Occipital lobe (tissue), 2 donors: Measurements from ENCODE around the gene CIB1. TPM values are rescaled to one million over a fixed set of nuclear protein-coding genes. Genes with fewer than 3 reads are reported as not detected.
A peak's percentile ranks its signal among the peaks of the same experiment; 100 is the strongest.

Experiments used
- DNase-seq: peaks from one replicate; lab custom pipeline; 2025; lab: John Stamatoyannopoulos, UW
- total RNA-seq: library from RNA; depleted of rRNA; stranded (reverse); fragments of >200 nt; gene quantifications from one replicate; pipeline ENCODE4 v1.2.3, GENCODE V29; 2014

The CIB1 gene
- total RNA-seq, 1 donor from 2014 or later: 2.7 TPM

DNA sequence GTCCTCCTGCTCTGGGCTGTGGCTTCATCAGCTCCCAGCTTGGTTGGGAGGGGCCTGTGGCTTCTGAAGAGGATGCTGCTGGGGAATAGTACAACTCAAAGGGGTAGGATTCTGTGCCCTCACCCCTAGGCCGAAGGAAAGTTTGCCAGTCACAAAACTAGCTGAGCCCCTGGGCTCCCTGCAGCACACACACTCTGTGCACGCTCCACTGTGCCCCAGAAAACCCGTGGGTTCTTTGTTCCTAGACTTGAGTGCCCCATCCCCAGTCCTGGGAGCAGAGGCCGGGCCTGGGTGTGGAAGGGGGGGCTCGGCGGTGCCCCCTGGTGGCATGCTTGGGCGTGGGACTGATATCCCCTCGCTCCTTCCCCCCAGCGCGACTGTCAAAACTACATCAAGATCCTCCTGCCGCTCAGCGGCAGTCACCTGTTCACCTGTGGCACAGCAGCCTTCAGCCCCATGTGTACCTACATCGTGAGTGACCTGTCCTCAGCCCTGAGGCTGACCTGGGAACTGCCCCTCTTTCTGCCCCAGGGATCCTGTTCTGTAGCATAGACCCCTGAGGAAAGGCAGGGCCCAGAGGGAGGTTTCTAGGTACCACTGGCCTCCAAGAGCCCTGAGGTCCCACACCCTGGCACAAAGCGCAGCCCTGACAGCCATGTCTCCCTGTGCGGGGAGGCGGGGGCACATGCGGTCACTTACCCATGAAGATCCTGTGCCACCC, 14.2 kb downstream of the CIB1 start:
- no peak for DNase-seq

DNA sequence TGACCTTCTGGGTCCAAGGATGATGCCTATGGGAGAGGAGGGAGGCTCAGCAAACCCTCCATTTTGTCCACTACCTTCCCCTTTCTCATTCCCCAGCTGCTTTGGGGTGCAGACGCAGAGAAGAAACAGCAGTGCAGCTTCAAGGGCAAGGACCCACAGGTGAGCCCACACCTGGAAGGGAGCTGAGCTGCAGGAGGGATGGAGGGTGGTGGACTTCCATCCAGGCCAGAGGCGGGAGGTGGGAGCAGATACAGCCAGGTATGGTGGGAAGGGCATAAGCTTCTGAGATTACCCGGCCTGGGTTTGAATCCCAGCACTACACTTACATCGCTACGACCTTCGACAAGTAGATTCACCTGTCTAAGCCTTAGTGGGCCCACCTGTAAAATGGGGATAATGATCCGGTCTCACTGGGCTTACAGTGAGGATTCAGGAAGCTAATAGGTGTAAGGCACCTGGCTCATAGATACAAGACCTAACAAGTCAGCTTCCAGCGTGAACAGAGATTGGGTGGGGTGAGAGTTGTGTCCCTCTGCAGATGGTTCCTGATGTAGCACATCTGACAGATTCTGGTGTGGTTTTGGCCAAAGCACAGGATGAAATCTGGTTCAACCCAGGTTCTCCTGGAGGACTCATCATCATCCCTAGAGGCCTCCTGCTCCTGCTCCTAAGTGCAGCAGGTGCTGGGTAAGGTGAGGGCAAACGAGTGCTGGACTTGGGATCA, 15.9 kb downstream of the CIB1 start:
- no peak for DNase-seq

DNA sequence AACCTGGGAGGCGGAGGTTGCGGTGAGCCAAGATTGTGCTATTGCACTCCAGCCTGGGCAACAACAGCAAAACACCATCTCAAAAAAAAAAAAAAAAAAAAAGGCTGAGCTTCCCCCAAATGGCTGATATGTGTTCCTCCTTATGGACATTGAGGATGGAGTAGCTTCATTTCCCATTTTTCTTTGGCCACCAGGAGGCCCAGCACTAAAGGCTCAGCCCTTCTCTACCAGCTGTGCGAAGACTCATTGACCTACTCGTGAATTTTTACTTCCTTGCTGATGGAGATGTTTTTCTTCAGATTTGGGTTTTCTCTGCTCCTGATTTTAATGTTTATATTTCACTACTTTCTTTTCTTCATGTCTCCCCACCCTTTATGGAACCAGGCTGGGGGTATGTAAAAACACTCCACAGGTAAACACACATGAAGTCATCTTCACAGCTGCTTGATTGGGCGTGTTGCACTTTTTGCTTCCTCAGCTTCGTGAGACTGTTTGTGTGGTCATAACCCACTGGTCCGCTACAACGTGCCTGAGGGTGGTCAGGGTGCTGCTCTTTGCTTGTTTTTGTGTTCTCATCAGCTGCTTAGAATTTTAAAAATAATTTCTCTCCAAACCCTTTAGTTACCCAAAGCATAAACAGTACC, 19.1 kb downstream of the CIB1 start:
- no peak for DNase-seq

DNA sequence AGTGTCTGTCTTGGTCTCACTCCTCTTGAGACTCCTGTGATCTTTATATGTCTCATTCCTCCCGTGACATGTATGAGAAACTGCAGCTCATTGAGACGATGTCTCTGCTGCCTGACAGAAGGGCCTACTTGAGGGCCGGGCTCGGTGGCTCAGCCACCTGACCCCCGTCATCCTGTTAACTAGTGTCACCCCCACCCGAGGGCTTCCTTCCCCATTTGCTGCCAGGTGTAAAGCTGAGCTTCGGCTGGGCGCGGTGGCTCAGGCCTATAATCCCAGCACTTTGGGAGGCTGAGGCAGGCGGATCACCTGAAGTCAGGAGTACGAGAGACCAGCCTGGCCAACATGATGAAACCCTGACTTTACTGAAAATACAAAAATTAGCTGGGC, 19.9 kb downstream of the CIB1 start:
- no peak for DNase-seq

DNA sequence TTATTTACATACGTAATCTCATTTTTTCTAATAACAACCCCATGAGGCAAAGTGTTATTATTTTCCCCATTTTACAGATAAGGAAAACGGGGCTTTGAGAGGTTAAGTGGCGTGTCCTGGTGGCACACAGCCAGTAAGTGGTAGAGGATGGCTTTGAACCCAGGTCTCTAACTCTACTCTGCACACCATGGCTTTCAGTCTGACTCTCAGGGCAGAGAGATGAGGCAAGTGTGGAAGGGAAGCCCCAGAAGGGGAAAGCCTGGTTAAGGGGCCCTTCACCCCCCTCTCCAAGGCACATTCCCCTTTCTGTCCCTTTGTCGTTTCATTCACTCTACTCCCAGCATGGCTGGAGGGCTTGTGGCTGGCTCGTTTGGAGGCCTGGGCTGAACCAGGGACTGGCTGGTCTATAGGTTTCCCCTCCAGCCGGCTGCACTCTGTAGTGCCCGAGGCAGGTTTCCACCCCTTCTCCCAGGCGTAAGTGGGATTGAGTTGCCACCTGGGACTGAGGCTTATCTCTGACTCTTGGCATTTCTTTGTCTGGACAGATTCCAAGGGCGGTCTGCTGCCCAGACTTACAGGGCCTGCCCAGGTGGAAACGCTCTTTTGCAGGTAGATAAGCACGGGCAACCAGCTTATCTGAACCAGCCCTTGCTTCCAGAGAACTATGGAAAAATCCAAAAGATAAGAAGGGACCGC, 20.5 kb downstream of the CIB1 start:
- no peak for DNase-seq

DNA sequence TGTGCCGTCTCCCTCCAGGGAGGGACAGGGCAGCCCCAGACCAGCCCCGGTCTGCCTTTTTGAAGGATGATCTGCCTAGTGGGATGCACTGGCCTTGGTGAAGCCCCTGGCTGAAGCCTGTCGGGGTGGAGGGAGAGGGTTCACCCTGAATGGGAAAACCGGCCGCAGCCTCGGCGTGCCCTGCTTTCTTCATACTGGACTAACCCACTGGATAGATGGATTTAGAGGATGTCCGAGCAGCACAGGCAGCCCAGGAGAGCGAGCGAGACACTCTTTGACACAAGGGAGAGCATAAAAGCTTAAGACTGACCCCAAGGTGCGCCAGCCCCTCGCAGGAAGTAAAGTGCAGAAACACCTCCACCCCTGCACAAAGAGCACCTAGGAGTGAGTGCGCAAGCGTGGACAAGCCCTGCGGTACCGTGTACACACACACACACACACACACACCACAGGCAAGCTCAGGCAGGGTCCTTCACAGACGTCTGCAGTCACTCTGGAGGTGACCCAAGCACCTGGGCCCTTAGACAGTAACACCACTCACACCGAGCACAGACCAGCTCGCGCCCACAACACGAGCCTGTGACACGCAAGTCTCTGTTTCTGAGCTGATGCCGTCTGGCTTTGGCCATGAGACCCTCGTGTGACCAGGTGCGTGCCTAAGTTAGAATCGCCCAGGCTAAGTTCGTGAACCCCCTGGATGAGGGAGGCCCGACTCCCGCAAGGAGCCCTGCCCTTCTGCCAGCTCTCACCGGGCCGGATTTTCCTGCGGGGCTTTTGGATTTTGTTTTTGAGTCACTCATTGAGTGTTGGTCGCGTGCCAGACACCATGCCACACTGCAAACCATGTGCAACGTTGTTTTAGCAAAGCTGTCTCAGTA, 21.3 kb downstream of the CIB1 start:
- DNase-seq: no peak

DNA sequence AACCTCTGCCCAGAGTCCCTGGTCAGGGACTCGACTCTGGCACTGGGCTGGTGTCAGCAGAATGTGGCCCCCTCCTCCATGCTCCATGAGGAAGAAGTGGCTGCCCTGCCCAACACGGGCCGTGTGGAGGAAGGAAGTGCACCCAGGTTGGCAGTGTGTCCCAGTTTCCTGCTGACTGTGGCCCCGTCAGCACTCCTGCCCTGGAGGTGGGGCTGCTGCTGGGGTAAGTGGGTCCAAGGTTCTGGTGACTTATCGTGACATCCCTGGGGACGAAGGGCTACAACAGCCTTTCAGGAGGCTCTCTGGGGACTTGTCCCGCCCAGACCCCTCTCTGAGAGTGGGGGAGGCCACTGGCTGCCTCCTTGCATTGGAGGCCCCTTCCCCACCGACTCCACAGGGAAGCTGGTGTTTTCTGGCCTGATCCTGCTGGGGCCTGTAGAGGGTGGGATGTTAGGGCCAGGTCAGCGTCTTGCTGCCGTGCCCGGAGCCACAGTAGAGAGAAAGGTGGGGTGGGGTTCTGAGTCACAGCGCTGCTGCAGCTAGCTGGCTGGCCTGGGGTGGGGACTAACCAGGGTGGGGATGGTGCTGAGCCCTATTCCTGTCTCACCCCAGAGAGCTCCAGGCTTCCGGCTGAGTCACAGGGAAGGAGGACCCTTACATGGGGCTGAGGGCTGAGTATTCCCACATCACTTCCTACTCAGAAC, 22.1 kb downstream of the CIB1 start:
- DNase-seq: no peak

DNA sequence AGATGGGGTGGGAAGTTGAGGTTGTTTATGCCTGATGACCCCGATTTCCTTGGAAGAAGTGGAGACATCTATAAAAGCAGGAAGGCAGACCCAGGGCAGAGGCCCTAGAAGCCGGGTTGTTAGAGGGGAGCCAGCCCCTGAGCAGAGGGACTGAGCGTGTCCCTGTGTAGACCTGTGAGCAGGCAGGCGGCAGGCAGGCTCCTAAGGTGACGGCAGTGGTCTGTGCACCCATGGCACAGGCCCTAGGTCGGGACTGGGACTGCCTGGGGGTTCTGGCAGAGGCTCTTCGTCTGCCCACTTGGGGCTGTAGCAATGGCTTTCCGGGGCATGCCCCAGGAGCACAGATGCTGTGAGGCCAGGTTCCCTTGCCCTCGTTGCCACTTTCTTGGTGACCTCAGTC, 22.7 kb downstream of the CIB1 start:
- no peak for DNase-seq

DNA sequence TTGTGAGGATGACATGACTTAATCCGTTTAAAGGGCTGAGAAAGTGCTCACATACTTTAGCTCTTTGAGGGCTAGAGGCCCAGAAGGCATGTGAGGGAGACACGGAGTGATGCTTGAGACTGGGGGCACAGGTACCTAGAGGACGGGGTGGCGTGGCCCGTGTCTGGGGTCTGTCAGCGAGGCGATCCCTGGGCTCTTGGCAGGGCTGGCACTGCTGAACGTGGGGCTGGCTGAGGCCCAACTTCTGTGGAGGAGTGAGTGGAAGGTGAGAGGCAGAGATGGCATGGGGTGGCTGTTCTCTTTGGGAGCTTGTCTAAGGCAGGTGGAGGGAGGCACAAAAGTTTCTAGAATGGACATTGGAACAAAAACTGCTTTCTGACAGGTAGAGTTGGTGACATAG, 23.1 kb downstream of the CIB1 start:
- no peak for DNase-seq

DNA sequence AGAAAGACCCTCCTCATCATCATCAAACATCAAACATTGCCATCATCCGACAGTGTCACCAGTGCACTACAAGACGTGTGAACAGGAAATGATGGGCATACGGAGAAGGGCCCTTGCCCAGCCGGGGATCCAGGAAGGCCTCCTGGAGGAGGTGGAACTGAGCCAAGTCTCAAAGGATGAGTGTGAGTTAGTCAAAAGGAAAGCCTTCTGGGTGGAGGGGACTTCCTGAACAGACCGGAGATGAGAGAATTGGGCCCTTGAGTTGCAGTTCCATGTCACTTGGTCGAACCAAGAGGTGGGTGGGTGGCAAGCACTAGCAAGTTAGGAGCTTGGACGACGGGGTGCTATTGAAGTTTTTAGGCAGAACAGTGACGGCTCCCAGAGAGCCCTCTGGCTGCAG, 24.1 kb downstream of the CIB1 start:
- no peak for DNase-seq

DNA sequence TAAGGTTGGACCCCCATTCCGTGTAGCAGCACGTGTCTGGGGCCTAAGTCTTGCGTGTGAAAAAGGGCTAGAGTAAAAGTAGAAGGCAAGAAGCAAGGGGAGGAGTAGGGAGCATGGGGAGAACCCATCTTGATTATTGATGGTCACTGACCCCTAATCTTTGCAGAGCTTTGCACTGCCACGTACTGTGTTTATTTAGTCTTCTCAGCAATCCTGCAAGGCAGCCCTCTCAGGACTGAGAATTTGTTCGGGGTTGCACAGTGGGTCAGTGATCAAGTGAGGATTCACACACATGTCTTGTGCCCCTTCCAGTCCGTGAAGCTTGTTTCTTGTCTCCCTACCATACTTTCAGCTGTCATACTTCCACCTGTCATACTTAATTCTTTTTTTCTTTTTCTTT, 25.4 kb downstream of the CIB1 start:
- DNase-seq: no peak

DNA sequence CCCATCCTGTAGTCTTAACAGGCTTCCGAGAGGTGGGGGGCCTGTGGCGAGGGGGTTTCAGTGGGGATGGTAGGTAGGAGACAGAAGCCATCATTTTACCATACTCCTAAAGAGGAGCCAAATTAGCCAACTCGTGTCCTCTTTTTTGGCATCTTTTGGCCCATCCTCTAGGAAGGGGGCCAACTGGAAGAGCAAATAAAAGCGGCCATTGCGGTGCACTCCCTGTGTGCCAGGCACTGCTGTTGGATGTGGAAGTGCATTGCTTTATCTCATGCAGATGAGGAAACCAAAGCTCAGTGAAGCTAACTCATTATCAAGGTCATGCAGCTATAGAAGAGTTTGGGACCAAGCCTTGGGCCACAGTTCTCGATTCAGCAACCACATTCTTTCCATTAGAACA, 26.5 kb downstream of the CIB1 start:
- DNase-seq: no peak

DNA sequence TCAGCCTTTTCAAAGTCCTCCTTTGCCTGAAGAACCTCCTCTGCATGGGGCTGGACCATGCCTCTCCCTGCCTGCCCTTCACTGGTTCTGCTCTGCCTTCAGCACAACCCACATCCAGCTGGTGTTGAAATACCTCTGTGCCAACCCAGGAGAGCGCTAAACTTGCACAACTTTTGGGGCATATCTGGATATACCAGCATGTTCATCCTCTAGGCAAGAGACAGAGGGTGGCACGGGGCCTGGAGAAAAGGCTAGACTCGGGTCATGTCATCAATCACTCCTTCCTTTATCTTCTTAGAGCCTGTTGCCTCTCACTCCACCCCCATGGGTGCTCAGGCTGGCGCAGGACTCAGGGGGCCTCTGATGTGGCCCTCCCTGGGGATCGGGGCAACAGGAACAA, 27.9 kb downstream of the CIB1 start:
- no peak for DNase-seq

DNA sequence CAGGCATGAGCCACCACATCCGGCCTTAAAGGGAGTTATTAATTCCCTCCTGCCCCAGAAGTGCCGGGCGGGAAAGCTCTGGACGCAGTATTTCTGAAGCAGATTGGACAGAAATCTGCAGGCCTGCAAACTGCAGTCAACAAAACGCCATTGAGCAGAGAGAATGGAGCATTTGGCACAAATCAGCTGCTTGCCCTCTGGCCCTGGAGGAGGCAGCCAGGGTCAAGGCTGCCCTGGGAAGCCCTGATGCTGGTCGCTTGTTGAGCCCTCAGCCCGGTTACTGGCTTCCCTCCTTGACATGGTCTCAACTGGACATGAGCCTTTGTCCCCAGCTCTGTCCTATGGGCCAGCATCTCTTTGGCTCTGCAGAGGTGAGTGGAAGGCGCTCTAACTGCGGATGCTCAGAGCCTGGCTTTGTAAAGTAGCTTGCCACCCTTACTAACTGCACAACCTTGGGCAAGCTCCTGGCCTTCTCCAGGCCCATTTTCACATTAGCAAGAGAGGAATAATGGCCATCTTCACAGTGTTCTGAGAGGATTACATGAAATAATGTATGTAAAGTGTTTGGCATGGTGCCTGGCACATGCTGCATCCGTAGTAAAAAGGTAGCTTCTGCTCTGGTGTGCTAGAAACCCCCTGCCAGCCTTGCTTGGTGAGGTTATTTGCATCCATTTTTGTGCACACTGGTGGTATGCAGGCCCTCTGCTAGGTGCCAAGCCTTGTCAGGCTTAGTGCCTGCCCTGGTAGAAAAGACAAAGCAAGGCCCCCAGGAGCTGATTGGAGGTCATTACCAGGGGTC, 28.5 kb downstream of the CIB1 start:
- no peak for DNase-seq

DNA sequence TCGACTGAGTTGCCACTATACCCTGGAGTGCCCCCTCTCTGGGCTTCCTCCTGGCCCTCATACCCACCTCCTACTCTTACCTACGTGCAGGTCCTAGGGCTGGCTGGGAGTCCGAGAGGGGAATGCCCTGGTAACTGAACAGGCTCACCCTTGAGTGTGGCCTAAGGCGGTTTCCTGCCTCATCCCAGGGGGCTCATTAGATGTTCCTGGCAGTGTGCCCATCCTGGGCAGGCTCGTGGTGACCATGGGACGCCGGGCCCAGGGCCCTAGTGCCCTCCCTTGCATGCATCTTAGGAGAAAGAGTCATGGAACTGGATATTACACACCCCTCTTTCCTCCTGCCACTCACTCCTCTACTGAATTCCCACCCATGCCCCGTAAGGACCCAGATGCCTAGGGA, 29.8 kb downstream of the CIB1 start:
- DNase-seq: no peak

DNA sequence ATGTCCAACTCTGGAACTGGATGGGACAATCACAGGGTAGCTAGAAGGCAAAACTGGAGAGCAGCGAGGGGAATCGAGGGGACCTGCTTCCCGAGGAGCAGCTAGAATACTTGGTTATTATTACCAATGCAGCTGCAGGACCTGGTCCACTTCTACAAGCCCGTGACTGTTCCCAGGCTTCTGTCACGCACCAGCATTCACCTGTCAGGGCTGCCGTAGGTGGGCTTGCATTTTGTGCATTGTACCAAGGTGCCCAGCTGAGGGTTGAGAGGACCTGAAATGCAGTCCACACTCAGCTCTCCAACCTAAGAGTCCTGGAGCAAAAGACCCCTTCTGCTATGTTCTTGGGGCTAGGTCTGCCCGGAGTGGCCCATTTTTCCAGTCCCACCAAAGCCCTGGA, 30.3 kb downstream of the CIB1 start:
- DNase-seq: no peak

DNA sequence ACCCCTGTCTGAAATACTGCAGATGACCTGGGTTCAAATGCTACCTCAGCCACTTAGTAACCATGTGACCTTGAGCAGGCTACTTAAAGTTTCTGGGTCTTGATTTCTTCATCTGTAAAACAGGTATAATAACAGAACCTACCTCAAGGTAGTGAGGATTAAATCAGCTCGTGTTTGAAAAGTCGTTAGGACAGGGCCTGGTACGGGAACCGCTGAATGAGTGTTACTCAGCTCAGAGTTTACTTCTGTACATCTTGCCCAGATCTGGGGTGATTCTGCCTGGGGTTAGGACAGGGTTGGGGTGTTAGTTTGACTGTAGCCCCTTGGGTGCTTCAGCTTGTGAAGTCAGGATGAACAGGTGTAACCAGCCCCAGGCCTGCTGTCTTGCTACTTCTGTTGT, 30.8 kb downstream of the CIB1 start:
- DNase-seq: no peak

DNA sequence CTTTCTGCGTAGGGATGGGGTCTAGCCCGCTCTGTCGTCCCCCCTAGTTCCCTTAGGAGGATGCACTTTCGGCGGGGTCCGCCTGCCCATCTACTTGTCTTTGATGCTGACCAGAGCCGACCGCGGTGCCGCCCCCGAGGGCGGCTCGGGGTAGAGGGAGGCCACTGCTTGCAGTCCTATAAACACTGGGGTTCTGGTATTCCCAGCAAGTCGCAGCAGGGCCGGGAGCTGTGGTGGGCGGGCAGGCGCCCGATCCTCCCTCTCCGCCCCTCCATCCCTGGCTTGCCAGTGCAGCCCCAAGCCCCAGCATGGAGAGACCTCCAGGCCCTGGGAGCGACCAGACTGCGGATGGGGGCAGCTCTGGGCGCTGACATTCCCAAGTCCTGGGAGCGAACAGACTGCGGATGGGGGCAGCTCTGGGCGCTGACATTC, 31.8 kb downstream of the CIB1 start:
- DNase-seq: no peak

DNA sequence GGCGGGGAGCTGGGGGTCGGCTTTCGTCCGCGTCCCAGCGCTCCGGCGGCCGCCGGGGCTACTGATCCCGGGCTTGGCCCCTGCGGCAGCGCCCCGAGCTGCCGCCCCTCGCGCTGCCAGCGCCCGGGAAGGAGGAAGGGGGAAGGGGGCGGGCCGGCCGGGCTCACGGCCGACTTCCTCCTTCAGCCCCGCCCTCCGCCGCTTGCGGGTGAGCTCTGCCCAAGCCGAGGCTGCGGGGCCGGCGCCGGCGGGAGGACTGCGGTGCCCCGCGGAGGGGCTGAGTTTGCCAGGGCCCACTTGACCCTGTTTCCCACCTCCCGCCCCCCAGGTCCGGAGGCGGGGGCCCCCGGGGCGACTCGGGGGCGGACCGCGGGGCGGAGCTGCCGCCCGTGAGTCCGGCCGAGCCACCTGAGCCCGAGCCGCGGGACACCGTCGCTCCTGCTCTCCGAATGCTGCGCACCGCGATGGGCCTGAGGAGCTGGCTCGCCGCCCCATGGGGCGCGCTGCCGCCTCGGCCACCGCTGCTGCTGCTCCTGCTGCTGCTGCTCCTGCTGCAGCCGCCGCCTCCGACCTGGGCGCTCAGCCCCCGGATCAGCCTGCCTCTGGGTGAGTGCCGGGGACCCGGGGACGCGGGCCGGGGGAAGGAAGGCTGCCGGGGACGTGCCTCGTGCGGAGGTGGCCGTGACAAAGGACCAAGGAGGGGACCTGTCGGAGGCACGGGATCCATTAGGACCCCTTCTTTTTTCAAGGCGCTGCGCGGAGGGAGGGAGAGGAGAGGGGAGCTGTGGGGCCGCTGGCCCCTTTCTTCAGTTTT, 32.4 kb downstream of the CIB1 start, which contains the start of gene SEMA4B:
Gene SEMA4B, plus strand, starts transcription at position 201 of the 814 bp plus-strand sequence. Its CDS starts 249 bp downstream, at position 450.
- DNase-seq: peak; percentile 38
